ENCODE measurements around the gene VPS25.
A peak's percentile ranks its signal among the peaks of the same experiment; 100 is the strongest.
"Not testable (repeated sequence)": the region's sequence is repeated elsewhere in the genome, so short reads cannot be mapped to it uniquely, and the experiment has no call there.

VPS25 gene

DNA sequence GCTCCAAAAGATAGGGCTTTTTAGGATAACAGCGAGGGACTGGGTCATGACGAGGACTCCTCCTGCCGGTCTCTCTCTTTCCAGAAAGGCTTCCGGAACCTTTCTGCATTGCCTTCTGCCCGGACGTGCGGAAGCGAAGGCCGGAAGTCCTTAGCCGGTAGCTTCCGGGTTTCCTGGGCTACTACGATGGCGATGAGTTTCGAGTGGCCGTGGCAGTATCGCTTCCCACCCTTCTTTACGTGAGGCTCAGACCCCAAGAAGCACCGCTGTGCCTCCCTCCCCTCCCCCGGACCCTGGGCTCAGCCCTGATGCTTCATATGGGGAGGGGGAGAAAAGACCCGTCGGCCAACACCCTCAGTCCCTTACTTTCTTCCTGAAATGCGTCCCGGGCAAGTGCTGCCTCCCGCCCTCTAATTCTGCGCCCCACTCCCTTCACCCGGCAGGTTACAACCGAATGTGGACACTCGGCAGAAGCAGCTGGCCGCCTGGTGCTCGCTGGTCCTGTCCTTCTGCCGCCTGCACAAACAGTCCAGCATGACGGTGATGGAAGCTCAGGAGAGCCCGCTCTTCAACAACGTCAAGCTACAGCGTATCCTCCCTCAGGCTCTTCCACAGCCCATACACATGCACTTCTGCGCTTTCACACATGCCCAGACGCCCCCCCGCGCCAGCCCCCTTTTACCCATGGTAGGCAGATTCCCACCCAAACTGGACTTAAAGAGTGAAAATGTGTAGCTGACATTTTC, at the start of gene VPS25:
TSS of gene VPS25 (plus strand) at position 160 of the 746 bp plus-strand sequence. CDS start at position 187, 27 bp downstream.
- DNase-seq (ENCODE audit: low read depth): peak; percentile 68

- no peak for DNase-seq (ENCODE audit: low read depth)
Observed at GRCh38 chr17:42723636-42724035, 49.6 kb upstream of the VPS25 start.

DNA sequence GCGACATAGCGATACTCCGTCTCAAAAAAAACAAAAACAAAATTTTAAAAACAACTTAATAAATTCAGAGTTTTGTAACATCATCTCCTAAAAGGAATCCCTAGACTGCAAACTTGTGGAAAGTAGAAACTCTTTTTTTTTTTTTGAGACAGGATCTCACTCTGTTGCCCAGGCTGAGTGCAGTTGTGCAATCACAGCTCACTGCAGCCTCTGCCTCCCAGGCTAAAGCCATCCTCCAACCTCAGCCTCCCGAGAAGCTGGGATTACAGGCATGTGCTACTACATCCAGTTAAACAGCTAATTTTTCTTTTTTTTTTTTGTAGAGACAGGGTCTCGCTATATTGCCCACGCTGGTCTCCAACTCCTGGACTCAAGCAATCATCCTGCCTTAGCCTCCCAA, 48.1 kb upstream of the VPS25 start:
- DNase-seq (ENCODE audit: low read depth): no peak

DNA sequence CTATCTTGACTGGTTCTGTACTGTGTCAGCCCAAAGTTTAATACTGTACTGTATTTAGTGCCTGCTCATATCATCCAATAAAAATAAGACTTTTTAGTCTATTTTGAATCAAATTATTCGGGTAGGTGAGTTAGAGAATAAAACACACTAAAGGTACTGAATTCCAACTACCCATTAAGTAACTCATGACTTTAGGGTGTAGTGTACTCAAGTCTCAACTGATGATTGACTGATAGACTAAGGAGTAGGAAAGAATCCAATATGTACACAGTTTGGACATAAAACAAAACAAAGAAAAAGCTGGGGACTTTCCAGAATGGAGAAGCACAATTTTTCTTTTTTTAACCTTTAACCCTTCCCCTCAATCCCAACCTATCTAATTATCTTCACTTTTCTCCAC, 32.5 kb upstream of the VPS25 start:
- DNase-seq (ENCODE audit: low read depth): no peak

DNA sequence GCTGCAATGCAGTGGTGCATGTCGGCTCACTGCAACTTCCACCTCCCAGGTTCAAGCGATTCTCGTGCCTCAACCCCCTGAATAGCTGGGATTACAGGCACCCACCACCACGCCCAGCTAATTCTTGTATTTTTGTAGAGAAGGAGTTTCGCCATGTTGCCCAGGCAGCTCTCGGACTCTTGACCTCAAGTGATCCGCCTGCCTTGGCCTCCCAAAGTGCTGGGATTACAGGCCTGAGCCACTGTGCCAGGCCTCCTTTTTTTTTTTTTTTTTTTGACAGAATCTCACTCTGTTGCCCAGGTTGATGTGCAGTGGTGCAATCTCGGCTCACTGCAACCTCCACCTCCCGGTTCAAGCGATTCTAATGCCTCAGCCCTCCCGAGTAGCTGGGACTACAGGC, 30.3 kb upstream of the VPS25 start:
- DNase-seq (ENCODE audit: low read depth): not testable (repeated sequence)

- DNase-seq (ENCODE audit: low read depth): no peak
Observed at GRCh38 chr17:42743595-42744282, 29.5 kb upstream of the VPS25 start.

GRCh38 chr17:42744283-42744805, 28.9 kb upstream of the VPS25 start:
- DNase-seq (ENCODE audit: low read depth): no peak

DNA sequence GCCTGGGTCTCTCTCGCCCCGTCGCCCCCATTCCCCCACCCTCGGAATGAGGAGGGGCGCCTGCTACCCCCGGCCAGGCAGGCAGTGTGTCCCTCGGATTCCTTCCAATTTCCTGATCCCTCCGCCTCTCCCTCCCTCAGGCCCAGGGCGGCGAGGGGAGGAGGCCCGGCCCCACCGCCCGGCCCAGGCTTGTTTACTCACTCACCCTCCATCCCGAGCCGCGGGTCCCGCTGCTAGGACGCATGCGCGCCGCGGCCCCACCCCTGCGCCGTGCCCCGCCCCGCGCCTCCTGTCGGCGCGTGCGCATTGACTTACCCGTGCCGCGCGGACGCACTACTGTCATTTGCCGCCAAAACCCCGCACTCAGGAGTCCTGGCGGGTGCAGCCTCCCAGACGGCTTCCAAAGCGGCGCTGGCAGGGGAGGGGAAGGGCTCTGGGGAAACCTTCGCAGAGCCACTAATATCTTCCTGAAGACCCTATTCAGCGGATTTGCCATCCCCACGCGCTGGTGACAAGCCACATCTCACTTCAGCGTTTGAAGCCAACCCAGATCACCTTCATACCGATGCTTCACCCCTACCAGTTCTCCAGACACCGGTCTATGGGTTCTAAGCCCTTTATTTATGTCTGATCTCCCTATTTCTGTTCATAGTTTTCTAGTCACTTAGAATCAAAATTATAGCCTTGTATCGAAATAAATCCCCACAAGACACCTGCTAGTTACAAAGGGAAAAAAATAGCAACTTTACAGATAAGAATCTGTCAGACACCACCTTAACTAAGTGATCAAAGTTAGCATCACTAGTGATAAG, 28.2 kb upstream of the VPS25 start, which contains the start of gene EZH1:
TSS of gene EZH1 (minus strand) at position 235 of the 812 bp plus-strand sequence. CDS start 16,099 bp downstream, outside the sequence.
- DNase-seq (ENCODE audit: low read depth): peak; percentile 85

DNA sequence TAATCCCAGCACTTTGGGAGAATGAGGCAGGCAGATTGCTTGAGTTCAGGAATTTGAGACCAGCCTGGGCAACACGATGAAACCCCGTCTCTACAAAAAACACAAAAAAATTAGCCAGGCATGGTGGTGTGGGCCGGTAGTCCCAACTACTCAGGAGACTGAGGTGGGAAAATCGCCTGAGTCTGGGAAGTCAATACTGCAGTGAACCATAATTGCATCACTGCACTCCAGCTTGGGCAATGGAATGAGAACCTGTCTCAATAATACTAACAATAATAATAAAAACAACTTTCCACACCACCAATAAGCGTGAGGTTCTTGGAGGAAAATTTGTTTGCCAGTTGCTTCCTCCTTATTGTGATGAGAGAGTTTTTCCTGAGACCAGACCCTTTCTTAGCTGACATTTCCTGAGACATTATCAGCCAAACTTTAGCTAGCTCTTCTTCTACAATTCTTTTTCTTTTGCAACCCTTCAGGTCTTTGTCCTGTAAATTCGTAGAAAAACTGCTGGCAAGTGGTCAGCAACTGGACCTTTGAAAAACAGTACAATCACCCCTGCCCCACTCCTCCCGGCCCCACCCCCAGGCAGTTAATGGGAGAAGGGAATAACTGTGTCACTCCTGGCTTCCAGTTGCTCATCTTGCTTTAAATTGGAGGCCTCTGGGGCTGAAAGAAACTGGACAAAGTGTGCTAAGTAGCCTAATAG, 24.9 kb upstream of the VPS25 start:
- DNase-seq (ENCODE audit: low read depth): no peak

- peak; percentile 82 for DNase-seq (ENCODE audit: low read depth)
Observed at GRCh38 chr17:42748908-42749798, 24.1 kb upstream of the VPS25 start.

DNA sequence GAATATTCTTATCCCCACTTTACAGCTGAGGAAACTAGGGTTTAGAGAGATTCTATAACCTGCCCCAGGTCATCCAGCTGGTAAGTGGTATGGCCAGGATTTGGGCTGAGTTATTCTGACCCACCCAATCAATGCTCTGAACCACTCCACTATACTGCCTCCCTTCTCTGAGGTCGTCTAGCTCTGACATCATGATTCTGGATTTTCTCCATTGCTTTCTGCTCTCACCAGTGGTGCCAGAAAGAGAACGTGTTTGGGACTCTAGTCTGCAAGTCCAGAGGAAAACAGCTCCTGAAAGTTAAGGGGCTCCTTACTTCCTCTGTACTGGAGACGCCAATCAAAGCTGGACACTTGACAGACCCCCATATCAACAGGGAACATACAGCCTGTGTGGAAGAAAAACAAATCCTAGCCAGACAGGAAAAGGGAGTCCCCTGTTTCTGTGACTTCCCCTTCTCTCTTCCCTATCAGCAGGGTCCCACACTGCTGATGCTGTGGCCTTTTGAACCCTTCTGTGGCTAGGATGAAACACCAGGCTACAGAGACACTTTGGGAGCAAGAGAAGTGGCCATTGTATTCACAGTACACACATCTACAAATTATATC, 22.4 kb upstream of the VPS25 start:
- DNase-seq (ENCODE audit: low read depth): no peak

- DNase-seq (ENCODE audit: low read depth): no peak
Observed at GRCh38 chr17:42751628-42752027, 21.6 kb upstream of the VPS25 start.

DNA sequence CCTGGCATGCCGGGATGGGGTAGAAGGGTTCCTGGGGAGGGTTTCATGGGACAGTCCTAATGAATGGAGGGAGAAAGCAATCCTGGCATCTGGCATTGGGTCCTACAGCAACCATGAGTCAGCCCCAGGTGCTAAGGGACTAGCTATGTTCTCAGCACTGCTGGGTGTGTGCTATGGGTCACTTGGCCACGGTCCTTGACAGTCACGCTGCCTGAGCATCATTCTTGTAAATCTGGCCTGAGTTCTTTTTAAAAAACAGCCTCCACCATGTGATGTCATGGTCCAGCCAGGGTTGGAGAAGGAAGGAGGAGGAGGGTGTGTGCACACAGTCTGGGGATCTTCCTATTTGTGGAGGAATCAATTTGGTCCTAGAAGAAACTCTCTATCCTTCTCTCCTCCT, 18.5 kb upstream of the VPS25 start:
- peak; percentile 73 for DNase-seq (ENCODE audit: low read depth)

GRCh38 chr17:42759982-42760651, 13.1 kb upstream of the VPS25 start:
- DNase-seq (ENCODE audit: low read depth): no peak

DNA sequence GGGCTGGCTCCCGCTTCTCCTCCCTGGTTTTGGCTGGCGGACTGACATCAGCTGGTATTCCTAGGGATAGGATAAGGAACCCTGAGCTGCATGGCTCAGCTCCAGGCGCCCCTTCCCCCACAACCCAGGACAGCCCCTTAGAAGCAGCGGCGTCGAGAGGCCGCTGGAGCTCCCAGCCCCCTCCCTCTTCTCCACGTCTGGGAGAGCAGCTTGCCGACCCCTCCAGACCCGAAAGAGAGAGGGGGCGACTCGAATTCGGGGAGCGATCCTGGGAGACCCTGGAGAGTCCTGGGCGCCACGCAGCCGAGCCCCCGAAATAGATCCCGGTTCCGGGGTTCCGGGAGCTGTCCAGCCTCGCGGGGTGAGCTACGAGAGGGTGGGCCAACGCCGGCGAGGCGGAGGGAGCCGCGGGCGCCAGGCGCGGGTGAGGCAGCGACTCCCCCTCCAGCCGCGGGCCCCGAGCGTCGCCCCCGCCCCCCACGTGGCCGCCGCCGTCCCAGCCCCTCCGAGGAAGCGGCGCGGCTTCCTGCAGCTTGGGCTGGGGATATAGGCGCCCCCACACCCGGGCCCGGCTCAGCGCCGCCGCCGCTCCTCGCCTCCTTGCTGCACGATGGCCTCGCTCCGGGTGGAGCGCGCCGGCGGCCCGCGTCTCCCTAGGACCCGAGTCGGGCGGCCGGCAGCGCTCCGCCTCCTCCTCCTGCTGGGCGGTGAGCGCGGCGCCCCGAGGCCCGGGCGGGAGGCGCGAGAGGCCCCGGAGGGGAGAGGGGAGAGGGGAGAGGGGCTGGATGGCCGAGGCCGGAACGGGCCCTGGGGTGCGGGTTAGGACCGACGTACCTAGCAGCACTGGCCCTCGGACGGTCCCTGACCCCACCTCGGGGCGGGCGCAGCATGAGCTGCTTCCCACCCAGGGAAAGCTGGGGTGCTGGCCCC, 12.3 kb upstream of the VPS25 start, which contains the start of gene RAMP2:
TSS of gene RAMP2 (plus strand) at position 576 of the 930 bp plus-strand sequence. CDS start at position 611, 35 bp downstream.
- no peak for DNase-seq (ENCODE audit: low read depth)

DNA sequence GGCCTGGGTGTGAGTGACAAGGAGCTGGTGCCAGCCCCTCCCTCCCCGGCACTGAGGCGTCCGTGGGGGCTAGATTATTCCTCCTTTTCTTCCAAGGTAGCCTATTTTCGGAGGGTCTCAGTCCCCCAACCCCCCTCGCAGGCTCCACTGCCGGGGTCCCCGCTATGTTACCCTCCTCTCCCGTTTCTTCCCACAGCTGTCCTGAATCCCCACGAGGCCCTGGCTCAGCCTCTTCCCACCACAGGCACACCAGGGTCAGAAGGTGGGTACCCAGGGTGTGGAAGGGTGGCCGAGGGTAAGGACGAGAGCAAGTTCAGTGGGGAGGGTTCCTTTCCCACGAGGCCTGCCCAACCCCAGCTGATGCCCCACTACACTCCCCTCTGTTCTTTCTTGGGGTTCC, 11.6 kb upstream of the VPS25 start:
- DNase-seq (ENCODE audit: low read depth): no peak

DNA sequence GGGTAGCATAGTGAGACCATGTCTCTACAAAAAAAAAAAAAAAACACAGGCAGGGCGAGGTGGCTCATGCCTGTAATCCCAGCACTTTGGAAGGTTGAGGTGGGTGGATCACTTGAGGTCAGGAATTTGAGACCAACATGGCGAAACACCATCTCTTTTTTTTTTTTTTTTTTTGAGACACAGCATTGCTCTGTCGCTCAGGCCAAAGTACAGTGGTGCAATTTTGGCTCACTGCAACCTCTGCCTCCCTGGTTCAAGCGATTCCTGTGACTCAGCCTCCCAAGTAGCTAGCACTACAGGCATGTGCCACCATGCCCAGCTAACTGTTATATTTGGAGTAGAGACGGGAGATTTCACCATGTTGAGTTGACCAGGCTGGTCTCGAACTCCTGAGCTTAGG, 7.1 kb upstream of the VPS25 start:
- DNase-seq (ENCODE audit: low read depth): no peak

GRCh38 chr17:42767512-42767911, 5.7 kb upstream of the VPS25 start:
- DNase-seq (ENCODE audit: low read depth): no peak
